Transverse colon (tissue), 4 donors: ENCODE measurements around the gene RNF207. TPM values are rescaled to one million over a fixed set of nuclear protein-coding genes. Genes with fewer than 3 reads are reported as not detected.
"Not testable (repeated sequence)": the region's sequence is repeated elsewhere in the genome, so short reads cannot be mapped to it uniquely, and the experiment has no call there.

Experiments used
- DNase-seq: peaks from one replicate; pipeline ENCODE4 v3.0.0-alpha.2; 2019
- H3K27ac ChIP-seq, 4 donors: fragments of 200-600 bp; sonication (generic); 2 replicates each; pipeline ENCODE4 v1.5.1; 2016 to 2018; ENCODE audit warnings: inconsistent platforms in 4 of 4
- H3K27me3 ChIP-seq: fragments of 200-600 bp; sonication (generic); 2 replicates; pipeline ENCODE4 v1.5.1; 2017; ENCODE audit warnings: inconsistent platforms
- H3K36me3 ChIP-seq, 4 donors: fragments of 200-600 bp; sonication (generic); 2 replicates each; pipeline ENCODE4 v1.5.1; 2017 to 2019; ENCODE audit warnings: inconsistent platforms in 4 of 4
- H3K4me1 ChIP-seq, 4 donors: fragments of 200-600 bp; sonication (generic); 2 replicates each; pipeline ENCODE4 v1.5.1; 2017 to 2020; ENCODE audit warnings: inconsistent platforms in 4 of 4
- H3K4me3 ChIP-seq, 4 donors: fragments of 200-600 bp; sonication (generic); 1 replicate in 1 of 4; 2 replicates in 3 of 4; pipeline versions ENCODE4 v1.5.1 to v1.6.1; 2017 to 2019; ENCODE audit warnings: inconsistent platforms in 4 of 4
- H3K9me3 ChIP-seq, 2 donors: fragments of 200-600 bp; sonication (generic); 2 replicates each; pipeline ENCODE4 v1.5.1; 2017 to 2019; ENCODE audit warnings: inconsistent platforms in 2 of 2
- CTCF ChIP-seq, 5 experiments: fragments of 200-600 bp in 3 of 5; fragments of 450-650 bp in 2 of 5; sonication (generic) in 3 of 5; IDR thresholded peaks; 1 replicate in 2 of 5; 2 replicates in 3 of 5; pipeline ENCODE4 v1.5.1; 2016 to 2017; ENCODE audit warnings: antibody characterized with exemption in 5 of 5, inconsistent platforms in 3 of 5, mild to moderate bottlenecking in 2 of 5, moderate library complexity in 1 of 5
- EP300 ChIP-seq: sonication (generic); formaldehyde crosslinking; IDR thresholded peaks from one replicate; pipeline ENCODE4 v1.6.1; 2017; ENCODE audit warnings: antibody characterized with exemption, low read depth
- POLR2A ChIP-seq: fragments of 450-650 bp; IDR thresholded peaks from one replicate; pipeline ENCODE4 v1.6.1; 2016; ENCODE audit warnings: antibody characterized with exemption, mild to moderate bottlenecking, moderate library complexity
- POLR2AphosphoS5 ChIP-seq, 3 donors: sonication (generic); formaldehyde crosslinking; IDR thresholded peaks; one replicate each; pipeline ENCODE4 v1.6.1; 2016; ENCODE audit warnings: antibody characterized with exemption in 3 of 3
- WGBS, 2 donors: methylation state at CpG; one replicate each; pipeline ENCODE4 v1.1.5; 2018; ENCODE audit warnings: low coverage in 1 of 2; 5-methylcytosine and 5-hydroxymethylcytosine counted together
- in situ Hi-C, 4 donors: fragments of 200-750 bp; cut with MboI; loops; one replicate each; pipeline versions ENCODE4 v1.15.0 to v1.15.1; 2017; ENCODE audit warnings: low sequenced_read_pairs in 3 of 4, low pct_ligation_motif_present in 1 of 4, low pct_unique_long_range_greater_than_20kb in 1 of 4
- intact Hi-C: fragments of 100-400 bp; cut with DNase I; formaldehyde crosslinking; loops from one replicate; pipeline ENCODE4 v1.15.1; 2023; ENCODE audit warnings: low total_unique reads
- total RNA-seq, 4 donors: library from RNA; depleted of rRNA; stranded (reverse); fragments of >200 nt; gene quantifications; one replicate each; pipeline ENCODE4 v1.1.0, GENCODE V29; 2016

Gene RNF207
- total RNA-seq, 4 donors from 2014 or later = 82.6 to 1,341 (median 190) TPM

- no peak overlapping the region for H3K4me3 ChIP-seq
- TF ChIP-seq EP300 = no peak
- TF ChIP-seq CTCF (IDR thresholded peaks at IDR 0.05) = no peak
- TF ChIP-seq POLR2A = no peak
- no peak for TF ChIP-seq POLR2AphosphoS5 (IDR thresholded peaks at IDR 0.05)
- no peaks in the 10 kb centered on the region for H3K9me3 ChIP-seq
- in situ Hi-C loops = no loop called here
- WGBS, 2 donors = 92% methylated on average over 16 of the region's 16 CpGs; no CpG with 5 or more reads in 1 of the 2 donors
- H3K27me3 ChIP-seq = no peaks in the 10 kb centered on the region
- H3K36me3 ChIP-seq = no peaks in the 10 kb centered on the region
- no peak for DNase-seq
- no peak overlapping the region for H3K27ac ChIP-seq
- H3K4me1 ChIP-seq = peaks cover 6 to 25% (median 14%) of the 10 kb centered on the region in 4 donors
- intact Hi-C loops = no loop called here
Measured at GRCh38 chr1:6211731-6212130, 5.8 kb downstream of the RNF207 start.

GRCh38 chr1:6212193-6212959 lies 6.5 kb downstream of the RNF207 start:
- WGBS, 2 donors = 80% methylated on average over 20 of the region's 20 CpGs; no CpG with 5 or more reads in 1 of the 2 donors
- TF ChIP-seq EP300 (no peak), POLR2AphosphoS5 (IDR thresholded peaks at IDR 0.05) (no peak), CTCF (IDR thresholded peaks at IDR 0.05) (no peak), POLR2A (no peak)
- no peak overlapping the region for H3K4me3 ChIP-seq
- intact Hi-C loops (no loop called here), in situ Hi-C loops (no loop called here)
- H3K27me3 ChIP-seq = no peaks in the 10 kb centered on the region
- DNase-seq = no peak
- no peaks in the 10 kb centered on the region for H3K36me3 ChIP-seq
- no peaks in the 10 kb centered on the region for H3K9me3 ChIP-seq
- H3K27ac ChIP-seq = no peak overlapping the region
- peaks cover 6 to 18% (median 12%) of the 10 kb centered on the region in 4 donors for H3K4me1 ChIP-seq

GRCh38 chr1:6218375-6219164 lies 12.7 kb downstream of the RNF207 start:
- H3K27me3 ChIP-seq = no peaks in the 10 kb centered on the region
- no peak for DNase-seq
- in situ Hi-C loops (no loop called here), intact Hi-C loops (no loop called here)
- H3K9me3 ChIP-seq = no peaks in the 10 kb centered on the region
- H3K36me3 ChIP-seq = peaks cover 0 to 1% (median under 1%) of the 10 kb centered on the region in 4 donors
- 67 to 87% methylated on average over 1 to 15 of the region's 16 CpGs for WGBS, 2 donors
- H3K4me3 ChIP-seq = no peak overlapping the region
- H3K27ac ChIP-seq = no peak overlapping the region
- H3K4me1 ChIP-seq = peaks cover 0 to 5% (median 0%) of the 10 kb centered on the region in 4 donors
- no peak for TF ChIP-seq POLR2AphosphoS5 (IDR thresholded peaks at IDR 0.05)
- no peak for TF ChIP-seq CTCF (IDR thresholded peaks at IDR 0.05)
- no peak for TF ChIP-seq EP300
- TF ChIP-seq POLR2A = no peak

GRCh38 chr1:6219641-6220040 lies 13.7 kb downstream of the RNF207 start:
- H3K27ac ChIP-seq, DNase-seq, H3K9me3 ChIP-seq, intact Hi-C loops, H3K4me3 ChIP-seq, in situ Hi-C loops, H3K27me3 ChIP-seq, H3K4me1 ChIP-seq: not testable (repeated sequence)
- WGBS, 2 donors = 73 to 90% methylated on average over 5 to 11 of the region's 11 CpGs
- peaks cover 0 to 12% (median 6%) of the 10 kb centered on the region in 4 donors for H3K36me3 ChIP-seq
